Thyroid gland (tissue), 4 donors: ENCODE measurements around the gene AP1M2.

ENCODE experiments used
- CTCF ChIP-seq, 6 experiments: fragments of 200-600 bp in 3 of 6; fragments of 450-650 bp in 3 of 6; sonication (generic) in 3 of 6; IDR thresholded peaks; one replicate each; pipeline ENCODE4 v1.5.1; 2016 to 2019; ENCODE audit warnings: antibody characterized with exemption in 6 of 6, mild to moderate bottlenecking in 2 of 6, inconsistent platforms in 1 of 6, moderate library complexity in 1 of 6
- POLR2A ChIP-seq, 2 donors: fragments of 450-650 bp; IDR thresholded peaks; one replicate each; pipeline ENCODE4 v1.6.1; 2017; ENCODE audit warnings: antibody characterized with exemption in 2 of 2, mild to moderate bottlenecking in 2 of 2, moderate library complexity in 1 of 2

GRCh38 chr19:10612499-10613119 is 25.5 kb upstream of the AP1M2 start:
- TF ChIP-seq POLR2A (IDR thresholded peaks at IDR 0.05): no peak
- no peak for TF ChIP-seq CTCF (IDR thresholded peaks at IDR 0.05)
